Left ventricle myocardium inferior (tissue), 1 donor: ENCODE data around the gene RNF41. TPM values are rescaled to one million over a fixed set of nuclear protein-coding genes. Genes with fewer than 3 reads are reported as not detected.

Experiments
- DNase-seq: peaks from one replicate; pipeline ENCODE4 v3.0.0-alpha.2; 2020
- H3K27ac ChIP-seq: fragments of 200-600 bp; replicated peaks from 2 replicates; pipeline ENCODE4 v1.8.0; 2021
- H3K27me3 ChIP-seq: fragments of 200-600 bp; 2 replicates; pipeline ENCODE4 v1.8.0; 2021; ENCODE audit warnings: low read depth
- H3K36me3 ChIP-seq: fragments of 200-600 bp; 2 replicates; pipeline ENCODE4 v1.8.0; 2021
- H3K4me1 ChIP-seq: fragments of 200-600 bp; 2 replicates; pipeline ENCODE4 v1.8.0; 2021
- H3K4me3 ChIP-seq: fragments of 200-600 bp; 2 replicates; pipeline ENCODE4 v1.8.0; 2021; ENCODE audit warnings: mild to moderate bottlenecking, moderate library complexity
- H3K9me3 ChIP-seq: fragments of 200-600 bp; replicated peaks from 2 replicates; pipeline ENCODE4 v1.8.0; 2021
- intact Hi-C: fragments of 100-400 bp; cut with micrococcal nuclease; formaldehyde crosslinking; loops from one replicate; pipeline ENCODE4 v1.11.0; 2022
- total RNA-seq: library from RNA; stranded (reverse); fragmentation: NEBNext Ultra II Directional; extraction: Animal tissue kit (Norgen Biotek cat#: 25700); gene quantifications from one replicate; pipeline ENCODE4 v1.2.1, GENCODE V29; 2021
- TF ChIP-seq, protein P1 (sequence below): fragments of 200-600 bp; IDR thresholded peaks from 2 replicates; pipeline ENCODE4 v1.8.0; 2021; ENCODE audit warnings: antibody characterized with exemption, mild to moderate bottlenecking, borderline replicate concordance
- donor health status: DM: no; HTN: yes; CAD: no; lungs with severe emphysema.

RNF41 gene
- total RNA-seq, 1 donor from 2014 or later = 51.4 TPM

GRCh38 chr12:56219840-56220239, 1.9 kb downstream of the RNF41 start:
- H3K36me3 ChIP-seq = peaks cover 24% of the 10 kb centered on the region
- DNase-seq = no peak
- H3K27ac ChIP-seq = peak overlapping the region; percentile 99
- peak overlapping the region; percentile 81 for H3K4me3 ChIP-seq
- intact Hi-C loops = no loop called here
- no peaks in the 10 kb centered on the region for H3K27me3 ChIP-seq
- peaks cover 58% of the 10 kb centered on the region for H3K4me1 ChIP-seq
- H3K9me3 ChIP-seq = no peaks in the 10 kb centered on the region
- TF ChIP-seq, protein P1, sequence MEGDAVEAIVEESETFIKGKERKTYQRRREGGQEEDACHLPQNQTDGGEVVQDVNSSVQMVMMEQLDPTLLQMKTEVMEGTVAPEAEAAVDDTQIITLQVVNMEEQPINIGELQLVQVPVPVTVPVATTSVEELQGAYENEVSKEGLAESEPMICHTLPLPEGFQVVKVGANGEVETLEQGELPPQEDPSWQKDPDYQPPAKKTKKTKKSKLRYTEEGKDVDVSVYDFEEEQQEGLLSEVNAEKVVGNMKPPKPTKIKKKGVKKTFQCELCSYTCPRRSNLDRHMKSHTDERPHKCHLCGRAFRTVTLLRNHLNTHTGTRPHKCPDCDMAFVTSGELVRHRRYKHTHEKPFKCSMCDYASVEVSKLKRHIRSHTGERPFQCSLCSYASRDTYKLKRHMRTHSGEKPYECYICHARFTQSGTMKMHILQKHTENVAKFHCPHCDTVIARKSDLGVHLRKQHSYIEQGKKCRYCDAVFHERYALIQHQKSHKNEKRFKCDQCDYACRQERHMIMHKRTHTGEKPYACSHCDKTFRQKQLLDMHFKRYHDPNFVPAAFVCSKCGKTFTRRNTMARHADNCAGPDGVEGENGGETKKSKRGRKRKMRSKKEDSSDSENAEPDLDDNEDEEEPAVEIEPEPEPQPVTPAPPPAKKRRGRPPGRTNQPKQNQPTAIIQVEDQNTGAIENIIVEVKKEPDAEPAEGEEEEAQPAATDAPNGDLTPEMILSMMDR = no peak

DNA sequence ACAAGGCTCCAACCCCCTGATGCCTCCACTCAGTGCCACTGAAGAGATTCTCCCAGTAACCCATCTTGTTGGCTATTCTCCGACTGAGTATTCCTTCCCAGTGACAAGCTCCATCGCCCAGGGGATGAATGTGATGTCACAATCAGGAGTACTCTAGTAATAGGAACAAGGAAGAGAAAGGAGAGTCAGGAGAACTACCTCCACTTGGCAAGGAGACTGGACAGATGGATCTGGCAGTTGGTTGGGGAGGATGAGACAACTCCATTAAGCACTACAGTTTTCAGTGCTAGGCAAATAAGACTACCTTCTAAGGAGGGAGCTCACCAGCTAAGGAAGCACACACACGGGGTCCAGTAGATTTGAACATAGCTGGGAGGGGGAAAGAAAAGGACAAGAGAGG, 5.3 kb downstream of the RNF41 start:
- Histone ChIP-seq H3K27me3 (no peaks in the 10 kb centered on the region), H3K27ac (no peak overlapping the region), H3K4me1 (peaks cover 29% of the 10 kb centered on the region), H3K9me3 (no peaks in the 10 kb centered on the region), H3K4me3 (no peak overlapping the region), H3K36me3 (peaks cover 57% of the 10 kb centered on the region)
- TF ChIP-seq, protein P1 = no peak
- intact Hi-C loops = no loop called here
- no peak for DNase-seq

- no peak overlapping the region for H3K27ac ChIP-seq
- TF ChIP-seq, protein P1 = no peak
- no peak for DNase-seq
- H3K4me3 ChIP-seq = no peak overlapping the region
- no peaks in the 10 kb centered on the region for H3K9me3 ChIP-seq
- H3K27me3 ChIP-seq = no peaks in the 10 kb centered on the region
- intact Hi-C loops = no loop called here
- H3K36me3 ChIP-seq = peaks cover 83% of the 10 kb centered on the region
- H3K4me1 ChIP-seq = peaks cover 3% of the 10 kb centered on the region
These were observed 7.8 kb downstream of the RNF41 start for GRCh38 chr12:56213878-56214277.

- H3K4me3 ChIP-seq = no peak overlapping the region
- H3K9me3 ChIP-seq = no peaks in the 10 kb centered on the region
- TF ChIP-seq, protein P1 = no peak
- intact Hi-C loops = no loop called here
- peaks cover 98% of the 10 kb centered on the region for H3K36me3 ChIP-seq
- H3K27me3 ChIP-seq = no peaks in the 10 kb centered on the region
- no peak for DNase-seq
- no peaks in the 10 kb centered on the region for H3K4me1 ChIP-seq
- no peak overlapping the region for H3K27ac ChIP-seq
These were observed 9.4 kb downstream of the RNF41 start for GRCh38 chr12:56212361-56212760.

DNA sequence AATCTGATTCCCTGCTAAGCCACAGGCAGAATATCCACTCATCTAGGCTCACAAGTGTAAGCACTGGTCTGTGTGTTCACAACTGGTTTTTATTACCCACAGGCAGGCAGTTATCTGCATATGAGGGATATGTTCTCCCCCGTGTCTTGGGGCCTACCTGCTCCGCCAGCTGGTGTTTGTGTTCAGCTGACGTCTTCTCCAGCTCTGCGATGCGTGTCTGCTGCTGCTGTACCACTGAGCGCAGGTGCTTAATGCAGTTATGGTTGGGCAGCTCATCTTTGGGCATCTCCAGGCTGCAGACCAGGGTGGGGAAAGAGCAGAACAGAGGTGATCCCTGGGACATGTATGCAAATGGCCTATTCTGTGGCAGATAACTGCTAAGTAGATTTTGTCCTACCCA, 13.7 kb downstream of the RNF41 start:
- H3K4me3 ChIP-seq = no peak overlapping the region
- peaks cover 80% of the 10 kb centered on the region for H3K36me3 ChIP-seq
- TF ChIP-seq, protein P1 = no peak
- no peaks in the 10 kb centered on the region for H3K9me3 ChIP-seq
- H3K27ac ChIP-seq = no peak overlapping the region
- DNase-seq = no peak
- H3K4me1 ChIP-seq = peaks cover 17% of the 10 kb centered on the region
- intact Hi-C loops = no loop called here
- H3K27me3 ChIP-seq = no peaks in the 10 kb centered on the region
